GM21360 (cell line): ENCODE data around the gene DNAJB13.
"Not testable (repeated sequence)": the region's sequence is repeated elsewhere in the genome, so short reads cannot be mapped to it uniquely, and the experiment has no call there.

Source experiments
- ATAC-seq: cut with Tn5 transposase; IDR thresholded peaks from one replicate; pipeline ENCODE4 v1.9.1; 2021; ENCODE audit warnings: mild to moderate bottlenecking, moderate library complexity; ENCODE audit not compliant: unreplicated experiment

DNAJB13 gene

GRCh38 chr11:73976451-73977151, 25.8 kb downstream of the DNAJB13 start:
- no peak for ATAC-seq

GRCh38 chr11:73977856-73978519, 27.2 kb downstream of the DNAJB13 start:
- ATAC-seq: no peak

DNA sequence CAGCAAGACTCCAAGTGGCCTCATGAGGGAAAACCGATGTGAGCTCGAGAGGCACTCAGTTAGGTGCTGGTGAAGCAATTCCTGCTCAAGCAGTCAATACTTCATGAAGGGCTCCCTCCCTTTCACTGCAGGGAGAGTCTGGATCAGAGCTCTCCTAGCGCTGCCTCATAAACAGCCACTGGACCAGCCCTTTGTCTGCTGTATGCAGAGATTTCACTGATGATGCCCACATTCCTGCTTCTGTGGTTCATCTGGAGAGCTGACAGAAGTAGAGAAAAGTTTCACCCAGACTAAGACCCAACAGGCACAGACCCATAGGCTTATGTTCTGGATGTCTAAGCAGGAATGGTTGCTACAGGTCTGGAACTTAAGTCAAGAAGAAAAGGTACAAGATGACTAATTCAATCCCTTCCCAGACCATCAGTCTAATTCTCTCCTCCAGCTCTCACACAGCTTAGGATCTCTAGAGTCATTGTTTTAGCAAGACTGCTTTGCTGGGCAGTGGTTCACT, 27.8 kb downstream of the DNAJB13 start:
- ATAC-seq: no peak

DNA sequence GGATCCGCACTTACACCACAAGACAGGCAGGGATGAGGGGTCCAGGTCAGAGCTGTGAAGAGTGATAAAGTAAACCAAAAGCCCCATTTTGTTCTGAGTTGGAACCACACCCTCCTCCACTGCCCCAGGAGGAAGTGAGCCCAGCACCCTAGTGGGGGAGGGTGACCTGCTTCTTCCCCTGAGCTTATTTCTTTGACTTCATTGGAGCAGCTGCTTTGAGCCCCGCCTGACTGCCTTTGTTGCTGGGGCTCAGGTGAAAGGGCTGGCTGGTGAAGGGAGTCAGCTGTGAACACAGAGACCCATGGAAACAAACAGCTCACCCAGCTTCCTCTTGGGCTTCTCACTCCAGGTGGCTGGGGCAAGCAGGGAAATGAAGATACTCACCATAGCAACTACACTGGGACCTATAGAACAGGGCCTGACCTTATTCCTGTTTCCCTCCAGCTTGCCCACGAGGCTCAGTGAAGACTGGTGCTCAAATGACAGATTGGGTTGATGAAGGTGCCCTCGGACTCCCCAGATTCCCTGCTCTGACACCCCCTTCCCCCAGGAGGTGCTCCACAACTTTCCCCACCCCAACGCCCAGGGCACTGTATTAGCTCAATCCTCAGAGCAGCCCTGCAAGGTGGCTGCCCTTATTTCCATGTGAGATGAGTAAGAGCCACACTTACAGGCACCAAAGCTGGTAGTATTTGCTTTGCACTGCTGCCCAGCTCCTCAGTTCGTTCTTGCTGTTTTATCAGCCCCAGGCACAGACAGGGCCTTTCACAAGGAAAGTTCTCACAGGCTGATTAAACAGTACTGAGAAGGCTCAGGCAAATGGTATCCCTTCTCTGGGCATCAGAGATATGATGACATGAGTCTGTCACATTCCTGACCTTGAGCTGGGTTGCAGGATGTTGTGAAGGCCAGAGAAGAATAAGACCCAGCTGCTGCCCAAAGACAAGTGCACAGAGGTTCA, 29.5 kb downstream of the DNAJB13 start:
- peak; percentile 34 for ATAC-seq

GRCh38 chr11:73981051-73981805, 30.4 kb downstream of the DNAJB13 start:
- no peak for ATAC-seq

- ATAC-seq: peak; percentile 45
Measured at GRCh38 chr11:73982595-73982989, 31.8 kb downstream of the DNAJB13 start, which contains the start of gene UCP2. UCP2 (minus strand) TSS chr11:73982843; CDS start chr11:73978378, 4,465 bp downstream.

DNA sequence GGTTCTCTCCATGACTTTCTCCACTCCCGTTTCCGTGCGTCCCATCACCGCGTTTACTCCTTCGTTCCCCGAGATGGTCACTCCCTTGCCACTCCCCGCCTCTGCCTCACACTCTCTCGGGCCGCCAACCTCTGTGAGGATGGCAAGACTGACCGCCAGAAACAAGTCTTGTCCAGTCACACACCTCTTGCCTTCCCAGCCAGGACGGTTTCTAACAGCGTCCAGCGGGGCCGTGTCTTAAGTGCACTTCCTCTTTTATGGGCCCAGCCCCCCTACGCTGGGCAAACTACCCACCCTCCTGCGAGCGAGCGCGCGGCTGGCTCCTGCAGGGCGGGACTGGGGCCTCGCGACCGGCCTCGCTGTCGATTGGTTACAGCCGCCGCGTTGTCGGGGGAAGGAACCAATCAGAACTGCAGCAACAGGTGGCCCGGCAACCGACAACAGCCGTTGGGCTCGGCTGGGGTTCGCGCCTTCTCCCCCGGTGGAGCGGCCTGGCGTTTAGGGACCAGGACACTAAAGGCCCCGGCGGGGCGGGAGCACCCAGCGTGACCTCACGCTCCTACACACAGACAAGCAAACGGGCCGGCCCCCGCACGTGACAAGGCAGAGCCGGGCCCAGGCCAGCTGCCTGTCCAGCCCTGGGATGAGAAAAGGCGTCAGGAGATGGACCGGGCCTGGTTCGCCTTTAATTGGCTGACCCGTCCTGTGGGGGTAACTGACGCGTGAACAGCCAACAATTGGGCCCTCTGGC, 32.3 kb downstream of the DNAJB13 start:
- ATAC-seq: peak; percentile 61

DNA sequence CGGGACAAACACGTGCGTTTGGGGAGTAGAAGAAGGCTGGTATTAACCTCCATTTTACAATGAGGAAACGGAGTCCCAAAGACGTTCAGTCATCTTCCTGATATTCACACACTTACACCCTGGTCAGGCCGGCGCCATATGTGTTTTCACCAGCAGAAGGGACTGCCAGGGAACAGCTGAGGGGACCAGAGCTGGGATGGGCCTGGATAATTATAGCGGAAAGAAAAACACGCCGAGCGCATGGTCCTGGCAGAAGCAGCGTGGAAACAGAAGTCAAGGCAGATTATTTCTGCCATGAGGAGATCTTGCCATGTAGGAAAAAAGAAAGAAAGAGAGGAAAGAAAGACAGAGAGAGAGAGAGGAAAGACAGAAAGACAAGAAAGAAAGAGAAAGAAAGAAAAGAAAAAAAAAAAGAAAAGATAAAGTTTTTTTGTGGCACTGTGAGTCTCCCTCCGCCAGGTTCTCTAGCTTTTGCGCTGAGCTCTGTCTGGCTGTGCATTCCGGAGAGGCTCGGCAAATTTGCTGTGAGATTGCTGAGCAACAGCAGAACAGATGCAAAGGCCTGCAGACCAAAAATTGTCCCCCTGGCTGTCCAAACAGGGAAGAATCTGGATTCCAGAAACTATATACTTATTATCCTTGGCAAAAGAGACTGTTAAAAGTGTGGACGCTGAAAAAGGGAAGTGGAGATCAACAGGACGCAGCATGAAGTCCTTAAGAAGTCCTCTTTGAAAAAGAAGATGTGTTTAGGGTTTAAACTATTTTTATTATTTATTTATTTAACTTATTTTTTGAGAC, 33.1 kb downstream of the DNAJB13 start:
- no peak for ATAC-seq

DNA sequence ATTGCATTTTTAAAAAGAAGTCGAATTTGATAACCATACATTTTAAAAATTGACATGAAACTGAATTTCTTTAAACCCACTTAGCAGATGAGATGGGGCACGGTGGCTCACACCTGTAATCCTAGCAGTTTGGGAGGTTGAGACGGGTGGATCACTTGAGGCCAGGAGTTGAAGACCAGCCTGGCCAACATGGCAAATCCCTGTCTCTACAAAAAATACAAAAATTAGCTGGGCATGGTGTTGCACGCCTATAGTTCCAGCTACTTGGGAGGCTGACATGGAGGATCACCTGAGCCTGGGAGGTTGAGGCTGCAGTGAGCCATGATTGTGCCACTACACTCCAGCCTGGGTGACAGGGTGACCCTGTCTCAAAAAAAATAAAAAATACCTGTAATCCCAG, 34.8 kb downstream of the DNAJB13 start:
- not testable (repeated sequence) for ATAC-seq

DNA sequence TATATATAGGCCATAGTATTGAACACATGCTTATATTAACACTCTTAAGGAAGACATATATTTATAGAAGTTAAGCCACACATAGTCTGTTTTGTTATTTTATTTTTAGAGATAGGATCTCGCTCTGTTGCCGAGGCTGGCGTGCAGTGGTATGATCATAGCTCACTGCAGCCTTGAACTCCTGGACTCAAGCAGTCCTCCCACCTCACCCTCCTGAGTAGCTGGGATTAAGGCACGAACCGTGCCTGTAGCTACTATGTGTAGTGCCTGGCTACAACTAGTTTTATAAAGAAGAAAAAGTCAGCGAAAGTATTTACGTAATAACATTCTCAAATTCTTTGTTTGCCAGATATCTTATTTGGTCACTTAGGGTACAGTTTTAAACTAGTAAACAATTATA, 37.4 kb downstream of the DNAJB13 start:
- ATAC-seq: no peak

DNA sequence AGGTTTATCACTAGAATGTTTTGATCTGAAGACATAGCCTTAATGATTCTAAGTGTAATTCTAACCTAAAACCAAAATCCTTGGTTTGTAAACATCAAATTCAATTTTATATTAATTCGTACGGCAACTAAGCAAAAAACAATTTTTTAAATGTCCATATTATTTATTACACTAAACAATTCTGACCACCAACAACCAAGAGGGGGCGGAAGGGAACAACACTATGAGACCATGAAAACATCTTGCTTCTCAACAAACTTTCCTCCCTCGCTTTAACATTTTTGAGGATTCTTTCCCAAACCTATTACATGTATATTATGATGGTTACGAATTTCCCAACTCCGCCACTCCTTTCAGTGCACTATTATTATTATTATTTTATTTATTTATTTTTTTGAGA, 38.3 kb downstream of the DNAJB13 start:
- no peak for ATAC-seq

- no peak for ATAC-seq
Measured at GRCh38 chr11:73990730-73991129, 39.9 kb downstream of the DNAJB13 start.

GRCh38 chr11:73991471-73992006, 40.7 kb downstream of the DNAJB13 start:
- ATAC-seq: no peak

DNA sequence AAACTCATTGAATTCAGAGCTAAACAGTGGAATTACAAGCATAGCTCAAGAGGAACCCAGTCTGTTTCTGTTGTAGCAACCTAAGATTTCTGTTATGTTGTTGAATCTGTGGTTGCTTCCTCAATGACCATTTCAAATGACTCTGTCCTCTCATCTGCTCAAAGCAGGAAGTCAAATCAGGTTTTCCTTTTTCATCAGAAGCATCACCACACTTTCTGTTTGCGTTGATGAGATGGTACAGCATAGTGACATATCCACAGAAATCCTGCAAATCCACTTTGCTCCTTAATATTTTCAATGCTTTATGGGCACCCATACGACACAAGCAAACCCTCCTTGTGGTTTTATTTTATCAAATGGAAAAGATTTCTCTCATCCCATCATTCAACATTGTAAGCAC, 44.4 kb downstream of the DNAJB13 start:
- peak; percentile 39 for ATAC-seq

GRCh38 chr11:73995731-73996130, 44.9 kb downstream of the DNAJB13 start:
- peak; percentile 43 for ATAC-seq

DNA sequence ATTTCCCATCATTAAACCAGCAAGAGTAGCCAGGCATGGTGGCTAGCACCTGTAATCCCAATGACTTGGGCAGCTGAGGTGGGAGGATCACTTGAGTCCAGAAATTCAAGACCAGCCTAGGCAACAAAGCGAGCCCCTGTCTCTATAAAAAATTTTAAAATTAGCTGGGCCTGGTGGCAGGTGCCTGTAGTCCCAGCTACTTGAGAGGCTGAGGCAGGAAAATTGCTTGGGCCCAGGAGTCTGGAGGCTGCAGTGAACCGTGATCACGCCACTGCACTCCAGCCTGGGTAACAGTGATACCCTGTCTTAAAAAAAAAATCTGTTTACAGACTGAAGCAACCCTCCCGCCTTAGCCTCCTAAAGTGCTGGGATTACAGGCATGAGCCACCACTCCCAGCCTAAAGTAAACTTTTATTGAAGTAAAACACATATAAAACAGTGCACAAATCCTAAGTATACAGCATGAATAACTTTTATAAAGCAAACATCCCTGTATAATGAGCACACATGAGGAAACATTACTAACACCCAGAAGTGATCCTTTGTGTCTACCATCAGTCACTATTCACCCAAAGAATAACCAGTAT, 45.4 kb downstream of the DNAJB13 start:
- peak; percentile 4 for ATAC-seq

DNA sequence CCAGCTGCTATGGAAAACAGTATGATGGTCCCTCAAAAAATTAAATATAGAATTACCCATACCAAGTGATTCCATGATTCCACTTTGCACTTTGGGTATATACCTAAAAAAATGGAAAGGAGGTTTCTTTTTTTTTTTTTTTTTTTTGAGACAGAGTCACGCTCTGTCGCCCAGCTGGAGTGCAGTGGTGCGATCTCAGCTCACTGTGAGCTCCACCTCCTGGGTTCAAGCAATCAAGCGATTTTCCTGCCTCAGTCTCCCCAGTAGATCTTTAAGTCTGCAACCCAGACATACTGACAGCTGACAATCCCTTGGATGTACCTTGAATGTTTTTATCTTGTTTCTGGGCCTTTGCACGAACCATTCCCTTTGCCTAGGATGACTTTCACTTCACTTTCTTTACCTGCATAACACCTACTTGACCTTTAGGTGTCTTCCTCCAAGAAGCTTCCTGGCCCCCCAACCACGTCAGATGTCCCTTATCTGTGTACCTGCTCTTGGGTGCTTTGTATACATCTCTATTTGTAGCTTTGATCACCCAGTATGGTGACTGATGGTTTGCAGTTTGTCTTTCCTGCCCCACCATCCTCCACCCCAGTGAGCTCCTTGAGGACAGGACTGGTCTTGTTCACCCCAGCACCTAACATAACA, 46.4 kb downstream of the DNAJB13 start:
- no peak for ATAC-seq
